Ramos (cell line): ENCODE results near the gene RBM25.
"Not testable (repeated sequence)": the region's sequence is repeated elsewhere in the genome, so short reads cannot be mapped to it uniquely, and the experiment has no call there.

Source experiments
- in situ Hi-C: fragments of 300-500 bp; cut with MboI; formaldehyde crosslinking; loops from one replicate; pipeline ENCODE4 v1.14.3; 2022; ENCODE audit warnings: low sequenced_read_pairs; ENCODE audit not compliant: unreplicated experiment

The RBM25 gene

GRCh38 chr14:73058224-73058921 lies at the start of gene RBM25:
RBM25 (plus strand) TSS chr14:73058534; CDS start chr14:73071642, 13,108 bp downstream.
- in situ Hi-C loops: no loop called here

- in situ Hi-C loops: not testable (repeated sequence)
Measured at GRCh38 chr14:73011189-73011588, 47.1 kb upstream of the RBM25 start.

- in situ Hi-C loops: no loop called here
Measured at GRCh38 chr14:73014105-73014504, 44.2 kb upstream of the RBM25 start.

GRCh38 chr14:73015552-73015951 lies 42.8 kb upstream of the RBM25 start:
- in situ Hi-C loops: not testable (repeated sequence)

- in situ Hi-C loops: not testable (repeated sequence)
Measured at GRCh38 chr14:73016011-73016410, 42.3 kb upstream of the RBM25 start.

- in situ Hi-C loops: no loop called here
Measured at GRCh38 chr14:73022051-73022450, 36.3 kb upstream of the RBM25 start.

GRCh38 chr14:73025544-73025943 lies 32.8 kb upstream of the RBM25 start:
- in situ Hi-C loops: no loop called here

GRCh38 chr14:73026243-73026844 lies 32.0 kb upstream of the RBM25 start:
- in situ Hi-C loops: no loop called here

GRCh38 chr14:73026845-73027542 lies 31.3 kb upstream of the RBM25 start, which contains the start of gene ZFYVE1:
ZFYVE1 (minus strand) TSS chr14:73027106; CDS start chr14:73024508, 2,598 bp downstream.
- in situ Hi-C loops: no loop called here

- in situ Hi-C loops: no loop called here
Measured at GRCh38 chr14:73027546-73027945, 30.8 kb upstream of the RBM25 start.

GRCh38 chr14:73027984-73028383 lies 30.4 kb upstream of the RBM25 start:
- in situ Hi-C loops: no loop called here

GRCh38 chr14:73036706-73037450 lies 21.5 kb upstream of the RBM25 start:
- in situ Hi-C loops: not testable (repeated sequence)

GRCh38 chr14:73047808-73048207 lies 10.5 kb upstream of the RBM25 start:
- in situ Hi-C loops: no loop called here

- in situ Hi-C loops: no loop called here
Measured at GRCh38 chr14:73049428-73049827, 8.9 kb upstream of the RBM25 start.

GRCh38 chr14:73055251-73055650 lies 3.1 kb upstream of the RBM25 start:
- in situ Hi-C loops: no loop called here

GRCh38 chr14:73057944-73058223 lies 450 bp upstream of the RBM25 start:
- in situ Hi-C loops: no loop called here

GRCh38 chr14:73058922-73059673 lies 764 bp downstream of the RBM25 start:
- in situ Hi-C loops: no loop called here

- in situ Hi-C loops: no loop called here
Measured at GRCh38 chr14:73069585-73069984, 11.3 kb downstream of the RBM25 start.

GRCh38 chr14:73091044-73091443 lies 32.7 kb downstream of the RBM25 start:
- in situ Hi-C loops: no loop called here

GRCh38 chr14:73097421-73097820 lies 39.1 kb downstream of the RBM25 start:
- in situ Hi-C loops: no loop called here
